Femur (tissue), 1 donor: ENCODE data around the gene HOXA6.
A peak's percentile ranks its signal among the peaks of the same experiment; 100 is the strongest.

Experiments
- DNase-seq: peaks from one replicate; pipeline ENCODE4 v3.0.0-alpha.2; 2017

Gene HOXA6

DNA sequence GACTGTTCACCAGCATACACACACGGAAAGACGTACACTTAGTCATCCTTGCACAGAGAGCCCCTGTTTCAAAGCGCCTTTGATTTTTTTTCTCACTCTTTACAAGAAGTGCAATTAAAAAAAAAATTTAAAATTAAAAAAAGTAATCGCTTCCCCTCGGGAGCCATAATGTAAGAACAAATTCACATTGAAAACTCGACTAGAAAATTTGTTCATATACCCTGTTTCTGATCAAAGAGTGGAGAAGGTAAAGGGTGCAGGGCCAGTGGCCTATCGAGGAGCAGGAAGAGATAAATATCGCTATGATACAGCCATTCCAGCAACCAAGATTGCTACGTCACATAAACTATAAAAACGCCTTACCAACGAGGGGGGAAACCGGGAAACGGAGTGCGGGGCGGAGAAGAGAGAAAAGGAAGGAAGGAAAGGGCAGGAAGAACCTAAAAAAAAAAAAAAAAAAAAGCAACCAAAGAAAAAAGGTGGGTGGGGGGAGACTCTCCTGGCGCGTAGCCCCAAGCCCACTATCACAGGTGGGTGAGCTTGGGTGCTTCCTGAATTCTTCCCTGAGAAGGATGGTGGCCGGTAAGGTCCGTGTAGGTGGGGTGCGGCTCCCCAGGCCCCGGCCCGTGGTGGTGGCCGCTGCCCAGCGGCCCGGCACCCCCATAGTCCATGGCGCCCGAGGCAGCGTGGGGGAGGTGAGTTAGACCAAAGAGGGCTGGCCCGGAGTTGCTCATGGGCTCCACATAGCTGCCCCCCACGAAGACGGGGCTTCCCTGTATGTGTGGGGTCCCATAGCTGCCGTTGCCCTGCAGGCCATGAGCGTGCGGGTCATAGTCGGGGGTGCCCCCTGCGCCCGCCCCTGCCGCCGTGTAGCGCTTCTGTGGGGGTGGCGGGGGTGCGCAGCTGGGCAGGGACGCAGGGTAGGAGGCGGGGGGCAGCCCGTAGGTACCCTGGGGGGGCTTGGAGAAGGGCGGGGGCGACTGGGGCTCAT lies 39.9 kb downstream of the HOXA6 start:
- no peak for DNase-seq

DNA sequence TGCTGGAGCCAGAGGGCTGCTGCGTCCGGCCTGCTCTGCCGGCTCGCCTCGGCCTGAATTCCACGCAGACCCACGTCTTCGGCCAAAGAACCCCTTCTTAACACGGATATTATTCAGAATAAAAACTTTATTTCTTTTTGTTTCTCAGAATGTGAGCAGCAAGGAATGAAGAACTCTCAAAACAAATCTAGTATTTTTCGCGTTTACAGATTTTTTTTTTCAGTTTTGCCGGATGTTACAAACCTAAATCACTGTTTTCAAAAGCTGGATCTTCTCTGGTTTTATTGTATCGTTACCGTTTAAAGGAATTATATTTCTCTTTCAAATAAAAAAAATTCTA lies 40.7 kb downstream of the HOXA6 start:
- DNase-seq, result no peak

DNA sequence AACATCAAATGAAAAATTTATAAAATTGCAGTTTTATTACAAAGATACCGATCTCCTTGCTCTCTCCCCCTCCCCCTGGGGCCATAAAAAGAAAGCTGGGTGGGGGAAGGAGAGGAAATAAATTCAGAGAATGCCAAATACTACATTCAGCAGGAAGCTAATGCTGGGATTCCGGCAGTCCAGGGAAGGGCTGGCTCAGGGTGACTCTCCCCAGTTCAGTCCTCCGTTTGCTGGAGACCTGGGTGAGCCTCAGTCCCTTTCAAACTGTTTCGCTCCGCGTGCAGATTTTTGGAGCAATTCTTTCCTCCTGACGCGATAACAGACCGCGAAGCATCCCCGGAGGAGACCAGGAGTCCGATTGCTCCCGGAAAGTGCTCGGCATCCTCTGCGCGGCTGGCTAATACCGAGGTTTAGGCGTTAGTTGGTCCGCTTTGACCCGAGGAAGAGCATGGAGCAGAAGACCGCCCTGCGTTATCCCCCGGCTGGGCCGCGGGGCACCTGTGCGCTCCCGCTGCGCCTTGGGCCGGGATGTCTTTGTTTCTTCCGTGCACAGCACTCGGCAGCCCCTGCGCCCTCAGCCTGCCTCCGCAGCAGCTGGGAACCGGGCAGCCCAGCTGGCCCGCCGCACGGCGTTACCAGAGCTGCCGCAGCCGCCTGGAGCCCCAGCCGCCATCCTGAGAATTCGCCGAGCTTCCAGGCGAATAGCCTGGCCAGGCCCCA lies 41.2 kb downstream of the HOXA6 start:
- DNase-seq, result peak; percentile 48

DNA sequence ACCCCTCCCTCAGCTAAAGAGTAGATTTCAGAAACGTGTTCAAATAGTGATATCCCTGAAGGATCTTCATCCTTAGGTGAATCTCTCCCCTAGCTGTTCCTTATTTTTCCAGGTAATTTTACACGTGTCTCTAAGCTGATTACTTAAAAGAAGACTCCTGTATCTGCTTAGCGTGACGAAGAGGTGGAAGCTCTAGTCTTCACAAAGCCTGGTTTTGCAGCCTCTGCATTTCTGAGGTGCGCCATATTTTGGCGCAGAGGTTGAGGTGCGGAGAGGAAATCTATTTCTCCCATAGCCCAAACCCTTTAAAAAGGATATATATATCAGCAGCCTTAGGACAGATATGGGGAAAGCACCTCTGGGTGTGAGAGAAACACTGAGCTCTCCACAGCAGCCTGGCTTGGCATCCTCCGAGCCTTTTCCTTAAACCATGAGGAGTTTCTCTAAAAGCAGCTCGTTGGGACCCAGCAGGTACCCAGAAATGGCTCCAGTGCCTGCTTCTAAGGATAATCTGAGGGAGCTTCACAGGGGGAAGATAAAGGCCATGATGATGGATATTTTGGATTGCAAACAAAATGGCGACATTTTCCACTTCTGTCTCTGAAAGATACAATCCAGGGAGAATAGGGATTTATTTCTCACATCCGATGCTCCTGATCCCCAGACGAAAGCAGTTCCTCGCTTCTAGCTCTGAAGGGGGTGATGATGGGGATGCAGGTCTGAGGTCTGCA lies 42.1 kb downstream of the HOXA6 start:
- no peak for DNase-seq

DNA sequence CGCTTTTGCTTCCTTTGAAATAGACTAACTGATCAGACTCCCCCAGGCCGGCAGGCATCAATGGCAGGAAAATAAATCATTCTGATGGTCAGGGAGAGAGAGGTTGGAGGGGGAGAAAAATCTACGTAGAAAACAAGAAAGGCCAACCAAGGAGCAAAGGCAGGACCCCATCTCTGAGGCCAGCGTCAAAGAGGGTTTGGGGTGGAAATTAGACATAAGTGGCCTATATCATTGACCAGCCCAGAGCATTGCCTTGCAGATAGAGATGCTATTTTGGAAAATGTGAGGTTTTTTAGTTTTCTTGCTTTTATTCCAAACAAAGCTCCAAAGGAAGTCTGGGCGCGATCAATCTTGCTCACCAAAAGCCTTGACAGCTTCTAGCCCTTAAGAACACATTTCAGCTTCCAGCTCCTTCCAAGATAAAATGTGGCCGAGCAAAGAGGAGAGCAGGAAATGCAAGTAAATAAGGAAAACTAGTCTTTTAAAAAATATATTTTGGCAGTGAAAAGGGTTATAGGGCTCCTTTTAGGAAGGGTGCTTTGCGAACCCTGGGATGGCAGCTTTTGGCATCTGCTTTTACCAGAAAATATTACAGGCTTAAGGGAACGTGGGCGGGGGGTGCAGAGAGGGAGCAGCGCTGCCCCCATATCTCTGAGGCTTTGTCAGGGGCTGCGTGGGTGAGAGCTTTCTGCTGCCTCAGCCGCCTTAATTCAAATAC lies 43.1 kb downstream of the HOXA6 start:
- peak; percentile 41 for DNase-seq

DNA sequence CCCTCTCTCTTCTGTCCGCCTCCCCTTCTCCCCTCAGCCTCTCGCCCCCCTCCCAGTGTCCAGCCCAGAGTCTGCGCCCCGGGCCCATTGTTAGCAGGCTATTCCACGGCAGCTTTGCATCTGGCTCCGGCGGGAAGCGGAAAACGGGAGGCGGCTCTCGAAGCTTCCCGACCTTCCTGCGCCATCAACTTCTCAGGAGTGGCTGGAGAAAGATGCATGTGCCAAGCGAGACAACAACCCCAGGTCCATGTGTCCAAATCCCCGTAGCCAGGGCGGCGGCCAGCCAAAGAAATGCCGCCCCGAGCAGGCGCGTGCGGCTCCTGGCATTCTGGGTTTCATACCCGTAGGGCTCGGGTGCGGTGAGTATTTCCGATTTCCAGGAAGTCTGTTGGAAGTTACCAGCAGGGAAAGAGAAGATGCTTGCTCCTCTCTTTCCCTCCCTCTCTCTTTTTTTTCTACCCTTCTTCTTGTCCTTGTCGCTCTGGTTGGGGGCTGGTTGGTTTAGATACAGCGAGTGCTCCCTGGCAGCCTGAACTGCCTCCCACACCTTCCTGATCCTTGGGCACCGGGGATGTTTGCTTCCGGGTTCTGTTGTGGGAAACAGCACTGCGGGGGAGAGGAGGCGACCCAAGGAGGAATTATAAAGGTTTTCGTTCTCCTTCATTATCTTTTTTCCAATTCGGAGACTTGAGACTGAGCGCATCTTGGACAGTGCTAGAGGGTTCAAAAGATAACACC lies 43.9 kb downstream of the HOXA6 start:
- peak; percentile 33 for DNase-seq

DNA sequence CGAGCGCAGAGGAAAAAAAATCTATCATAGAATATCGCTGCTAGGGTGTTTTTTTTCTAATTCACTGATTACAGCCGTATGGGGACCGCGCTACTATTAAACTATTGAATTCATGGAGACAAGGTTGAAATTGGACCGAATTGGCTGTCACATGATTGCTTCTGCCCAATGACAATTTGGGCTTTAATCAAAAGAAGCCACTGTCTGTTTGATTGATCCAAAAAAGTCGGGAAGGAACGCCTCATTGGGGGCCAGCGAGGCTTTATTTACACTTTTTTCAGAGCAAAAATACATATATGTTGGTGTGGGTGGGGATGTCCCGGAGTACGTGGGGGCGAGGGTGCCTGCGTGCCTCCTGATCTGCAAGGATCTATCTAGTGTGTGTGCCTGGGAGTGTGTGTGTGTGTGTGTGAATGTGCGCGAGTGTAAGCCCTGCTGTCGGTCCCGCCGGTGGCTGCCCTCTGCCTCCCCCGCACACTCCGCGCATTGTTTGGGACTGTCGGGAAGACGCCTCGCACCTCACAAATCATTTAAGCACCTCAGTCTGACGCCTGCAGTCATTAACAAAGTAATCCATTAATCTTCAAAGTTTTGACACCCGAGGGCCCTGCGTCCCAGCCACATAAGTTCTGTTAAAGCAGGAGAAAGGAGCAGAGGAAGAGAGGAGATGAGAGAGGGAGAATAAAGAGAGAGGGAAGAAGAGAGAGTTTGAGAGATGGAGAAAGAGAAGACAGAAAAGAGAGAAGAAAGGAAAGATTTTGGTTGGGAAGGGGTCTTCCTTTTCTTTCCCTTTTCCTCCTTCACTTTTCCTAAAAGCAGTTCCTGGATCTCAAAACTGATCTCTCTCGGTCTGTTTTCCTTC lies 44.8 kb downstream of the HOXA6 start, which contains the start of gene HOXA2:
TSS of gene HOXA2 (minus strand) at position 103 of the 862 bp plus-strand sequence. CDS start 183 bp downstream, outside the sequence.
- no peak for DNase-seq

DNA sequence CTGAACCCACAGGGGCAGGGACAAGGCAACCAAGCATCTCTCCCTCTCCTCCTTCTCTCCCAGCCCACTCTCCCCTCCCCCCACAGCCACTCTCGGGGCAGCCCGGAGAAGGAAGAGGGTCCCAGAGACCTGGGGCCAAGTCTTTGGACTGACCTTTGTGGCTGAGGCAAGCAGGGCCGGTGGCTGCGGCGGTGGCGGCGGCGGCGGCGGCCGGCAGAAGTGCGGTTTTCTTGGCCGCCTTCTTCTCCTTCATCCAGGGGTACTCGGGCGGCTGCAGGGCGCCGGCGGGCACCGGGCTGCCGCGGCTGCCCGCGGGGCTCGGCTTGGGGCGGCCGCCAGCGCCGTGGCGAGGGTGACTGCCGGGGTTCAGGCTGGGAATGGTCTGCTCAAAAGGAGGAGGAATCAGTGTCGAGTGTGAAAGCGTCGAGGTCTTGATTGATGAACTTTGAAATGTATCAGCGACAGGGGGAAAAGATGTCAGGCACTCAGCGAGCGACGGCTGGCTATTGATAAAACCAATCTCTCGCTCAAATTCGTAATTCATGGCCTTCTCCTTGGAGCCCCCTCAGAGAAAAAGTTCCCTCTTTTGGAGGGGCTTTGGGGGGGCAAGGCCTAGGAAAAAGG lies 45.5 kb downstream of the HOXA6 start:
- DNase-seq, result peak; percentile 24

DNA sequence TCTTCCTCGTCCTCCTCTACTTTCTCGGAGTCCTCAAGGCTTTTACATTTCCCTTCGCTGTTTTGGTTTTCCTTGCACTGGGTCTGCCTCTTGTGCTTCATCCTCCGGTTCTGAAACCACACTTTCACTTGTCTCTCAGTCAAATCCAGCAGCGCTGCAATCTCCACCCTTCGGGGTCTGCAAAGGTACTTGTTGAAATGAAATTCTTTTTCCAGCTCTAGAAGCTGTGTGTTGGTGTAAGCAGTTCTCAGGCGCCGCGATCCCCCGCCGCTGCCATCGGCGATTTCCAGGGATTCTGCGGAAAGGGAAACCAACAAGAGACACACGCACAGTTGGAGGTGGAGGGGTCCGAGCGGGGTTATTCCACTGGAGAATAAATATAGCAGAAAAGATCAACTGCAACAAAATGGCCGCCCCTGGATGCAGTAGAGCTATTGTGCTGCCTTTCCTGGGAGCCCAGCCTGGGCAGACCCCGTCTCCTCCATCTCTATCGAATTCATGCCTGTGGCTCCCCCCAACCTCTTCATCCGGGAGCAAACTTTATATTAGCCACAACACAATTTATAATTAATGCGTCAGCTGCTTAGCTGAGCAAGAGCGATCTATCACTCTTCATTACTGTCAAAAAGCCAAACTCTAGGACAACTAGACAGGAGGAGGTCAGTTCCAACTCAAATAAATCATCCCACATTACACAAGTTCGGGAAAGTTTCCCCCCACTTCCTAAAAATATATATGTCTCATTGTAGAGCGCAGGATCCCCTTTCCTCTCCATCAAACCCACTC lies 46.2 kb downstream of the HOXA6 start:
- DNase-seq, result peak; percentile 32

DNA sequence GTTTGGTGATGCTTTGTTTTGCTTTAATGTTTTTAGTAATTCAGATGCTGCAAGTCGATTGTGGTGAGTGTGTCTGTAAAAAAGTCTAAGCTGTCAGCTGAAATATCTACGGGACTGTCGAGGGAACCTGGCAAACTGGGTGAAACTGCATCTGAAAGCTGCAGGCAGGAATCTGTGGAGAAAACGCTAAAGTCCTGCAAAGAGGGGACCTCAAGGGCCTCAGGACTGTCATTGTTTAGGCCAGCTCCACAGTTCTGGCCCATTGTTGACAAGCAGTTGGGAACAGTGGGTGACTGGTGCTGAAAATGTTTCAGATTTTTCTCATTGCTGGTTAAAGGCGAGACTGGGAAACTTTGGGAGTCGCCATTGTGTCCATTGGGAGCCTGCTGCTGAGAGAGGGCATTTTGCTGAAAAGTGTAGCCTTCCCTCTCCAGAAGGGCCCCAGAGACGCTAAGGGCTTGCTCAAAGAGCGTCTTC lies 46.8 kb downstream of the HOXA6 start:
- DNase-seq, result no peak

DNA sequence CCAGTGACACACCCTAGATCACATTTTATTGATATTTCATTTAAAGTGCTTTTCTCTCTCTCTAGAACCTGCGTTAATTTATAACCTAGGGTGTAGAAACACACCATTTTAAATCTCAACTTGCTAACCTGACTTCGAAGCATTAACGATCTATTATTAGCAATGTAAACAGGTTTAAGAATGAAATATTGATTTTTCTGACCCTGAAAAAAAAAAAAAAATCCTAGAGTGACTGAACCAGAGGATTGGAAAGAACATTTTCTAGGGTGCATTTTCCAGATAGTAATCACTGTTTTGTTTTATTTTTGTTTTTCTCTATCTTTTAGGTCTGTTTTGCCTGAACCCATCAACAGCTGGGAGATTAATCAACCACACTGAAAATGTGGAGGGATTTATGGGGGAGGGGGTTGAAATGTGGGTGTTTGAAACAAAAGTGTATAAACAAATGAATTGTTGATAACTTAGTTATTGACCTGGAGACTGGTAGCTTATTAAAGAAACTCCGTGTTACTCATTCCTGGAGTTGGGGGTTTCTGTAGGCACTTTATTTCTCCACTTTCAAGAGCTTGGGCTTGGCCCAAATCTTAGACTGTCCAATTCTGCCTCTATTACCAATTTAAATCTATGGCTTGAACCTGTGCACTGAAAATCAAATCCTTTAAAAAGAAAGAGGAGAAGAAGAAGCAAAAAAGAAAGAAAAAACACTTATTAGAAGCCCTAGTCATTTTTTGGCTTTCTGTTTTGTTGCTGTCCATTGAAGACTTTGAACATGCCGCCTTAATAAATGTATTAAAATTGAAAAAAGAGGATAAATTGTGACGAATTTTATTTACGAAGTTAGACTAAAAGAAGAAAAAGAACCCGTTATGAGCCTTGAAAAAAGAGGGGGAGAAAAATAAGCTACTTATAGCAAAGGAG lies 47.9 kb downstream of the HOXA6 start:
- DNase-seq, result no peak

DNA sequence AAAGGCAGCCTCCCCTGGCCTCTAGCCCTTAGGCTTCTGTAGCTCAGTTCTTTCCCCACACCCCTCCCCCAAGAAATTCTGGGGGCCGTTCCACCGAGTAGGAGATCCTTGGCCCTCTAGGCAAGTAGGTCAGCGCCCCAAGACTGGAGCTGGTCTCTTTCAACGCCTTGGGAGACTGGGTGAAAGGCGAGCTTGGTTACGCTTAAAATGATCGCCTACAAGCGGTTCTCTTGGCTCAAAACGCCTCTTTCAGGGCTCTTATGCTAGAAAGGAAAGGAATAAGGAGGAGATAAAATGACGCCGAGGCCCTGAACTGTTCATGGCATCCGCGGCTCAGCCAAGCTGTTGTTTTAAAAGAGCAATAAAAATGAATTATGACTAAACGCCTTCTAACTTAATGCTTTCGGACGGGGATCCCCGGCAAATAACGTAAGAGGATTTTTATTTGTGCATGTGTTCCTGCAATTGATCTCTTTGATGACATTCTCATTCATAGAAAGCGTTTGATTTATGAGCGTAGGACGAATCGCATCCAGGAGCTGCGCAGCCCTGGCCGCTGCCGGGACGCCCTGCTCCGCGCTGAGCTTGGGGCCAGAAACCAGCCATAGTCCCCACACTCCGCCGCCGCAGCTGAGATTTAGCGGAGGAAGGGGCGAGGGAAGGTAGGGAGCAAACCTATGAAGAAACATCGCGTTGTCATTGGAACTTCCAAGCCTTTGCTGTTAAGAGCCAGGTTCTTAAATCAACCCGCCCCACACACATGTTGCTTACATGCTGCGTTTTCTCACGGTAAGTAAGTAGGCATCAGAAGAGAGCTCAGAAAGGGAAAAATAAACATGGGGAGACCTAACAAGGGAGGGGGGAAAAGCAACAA lies 48.8 kb downstream of the HOXA6 start:
- peak; percentile 60 for DNase-seq

DNA sequence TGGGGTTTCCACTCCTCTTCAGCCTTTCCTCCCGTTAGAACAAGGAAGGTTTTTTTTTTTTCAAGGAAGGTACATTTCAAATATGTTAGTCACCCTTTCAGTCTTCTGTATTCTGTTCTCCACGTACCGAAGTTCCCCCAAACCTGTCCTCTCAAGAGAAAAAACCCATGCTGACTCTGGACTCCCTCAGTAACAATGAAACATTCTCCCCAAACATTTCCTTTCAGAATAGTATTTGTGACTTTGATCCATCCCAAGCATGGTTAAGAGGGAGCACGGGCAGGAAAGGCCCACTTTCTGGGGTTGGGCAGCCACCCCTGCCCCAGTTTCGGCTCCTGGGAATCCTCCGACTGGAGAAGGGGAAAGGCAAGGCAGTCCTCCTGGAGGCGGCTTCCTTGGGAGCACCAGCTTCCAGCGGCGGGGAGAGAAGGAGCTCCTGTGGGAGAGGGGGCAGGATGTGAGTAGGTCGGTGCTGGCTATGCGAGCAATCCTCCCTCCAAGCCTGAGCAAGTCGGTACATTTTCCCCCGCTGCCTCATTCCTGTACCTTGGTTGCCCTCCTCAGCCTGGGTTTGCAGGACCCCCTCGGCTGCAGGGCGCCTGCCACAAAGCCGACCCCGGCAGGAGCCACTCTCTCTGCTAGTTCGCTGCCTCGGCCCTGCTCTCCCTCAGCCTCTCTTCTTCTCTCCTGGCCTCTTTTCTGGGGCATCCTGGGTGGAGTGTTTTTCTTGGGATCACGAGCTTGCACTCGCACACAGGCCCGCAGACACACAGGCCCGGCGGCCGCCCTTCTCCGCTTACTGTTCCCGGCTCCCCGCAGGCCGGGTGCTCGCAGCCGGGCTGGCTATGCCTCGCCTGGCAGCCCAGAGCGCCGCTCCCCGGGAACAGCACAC lies 49.6 kb downstream of the HOXA6 start:
- DNase-seq, result no peak

DNA sequence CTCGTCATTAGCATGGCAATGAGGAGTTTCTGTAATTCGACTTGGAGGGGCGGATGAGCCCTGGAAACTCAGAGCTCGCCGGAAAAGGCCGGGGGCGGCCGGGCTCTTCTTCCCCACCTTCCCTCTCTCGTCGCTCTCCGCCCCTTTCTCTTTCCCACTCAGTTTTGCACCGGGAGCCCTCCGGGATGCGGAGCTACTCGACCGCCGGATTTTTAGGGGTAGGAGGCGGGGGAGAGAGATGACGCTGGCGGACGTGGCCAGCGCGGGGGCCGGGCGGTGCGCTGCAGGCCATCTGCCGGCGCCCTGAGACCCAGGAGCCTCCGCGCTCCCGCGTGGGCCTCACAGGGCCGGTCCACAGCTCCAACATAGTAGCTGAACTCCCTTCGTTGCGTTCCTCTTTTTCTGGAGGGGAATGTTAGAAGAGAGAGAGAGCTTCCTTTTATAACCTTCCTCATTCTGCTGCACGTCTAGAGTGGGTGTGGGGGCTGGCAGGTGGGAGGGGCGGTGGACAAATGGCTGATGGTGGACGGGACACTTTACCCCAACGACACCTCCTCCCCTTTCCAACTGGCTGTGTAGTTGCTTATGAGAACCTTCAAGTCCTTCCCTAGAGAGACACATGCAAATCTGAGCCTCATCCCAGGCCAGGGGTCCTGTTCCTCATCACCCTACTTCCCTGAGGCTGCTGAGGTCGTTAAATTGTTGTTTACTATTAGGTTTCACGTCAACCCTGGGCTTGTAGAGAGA lies 50.6 kb downstream of the HOXA6 start:
- DNase-seq, result peak; percentile 78
